ENCODE results near the gene NDP.

Gene NDP

DNA sequence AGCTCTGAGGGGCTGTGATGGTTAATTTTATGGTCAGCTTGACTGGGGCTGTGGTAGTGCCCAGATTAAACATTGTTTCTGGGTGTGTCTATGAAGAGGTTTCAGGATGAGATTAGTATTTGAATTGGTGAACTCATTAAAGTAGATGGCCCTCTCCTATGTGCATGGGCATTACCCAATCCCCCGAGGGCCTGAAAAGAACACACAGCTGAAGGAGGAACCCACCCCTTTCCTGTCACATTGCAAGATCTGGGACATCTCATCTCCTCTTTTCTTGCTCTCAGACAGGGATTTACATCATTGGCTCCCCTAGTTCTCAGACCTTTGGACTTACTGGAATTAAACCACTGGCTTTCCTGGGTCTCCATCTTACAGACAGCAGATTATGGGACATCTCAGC is 29.4 kb upstream of the NDP start:
- Histone ChIP-seq H3K4me3 (ENCODE audit: low read depth, low read length) (no peak overlapping the region), H3K9me3 (ENCODE audit: control insufficient read depth, insufficient read depth, low read depth, low read length) (0 out of 2 replicates have a peak, but pooled peaks cover 2% of the 10 kb centered on the region), H3K36me3 (ENCODE audit: control insufficient read depth in 2 of 2, insufficient read depth in 1 of 2, low read length in 2 of 2) (no peaks in the 10 kb centered on the region), H3K27ac (ENCODE audit: extremely low read depth, low read depth, low read length) (no peak overlapping the region), H3K4me1 (ENCODE audit: control insufficient read depth, insufficient read depth, low read length) (no peaks in the 10 kb centered on the region)
- ChIA-PET POLR2A (no interaction called here), CTCF (interaction anchor here (0.7 kb wide), 1 partner anchor 139 kb away, joined by 4 read pairs; no protein-coding TSS in a partner anchor)
- TF ChIP-seq, protein P1, sequence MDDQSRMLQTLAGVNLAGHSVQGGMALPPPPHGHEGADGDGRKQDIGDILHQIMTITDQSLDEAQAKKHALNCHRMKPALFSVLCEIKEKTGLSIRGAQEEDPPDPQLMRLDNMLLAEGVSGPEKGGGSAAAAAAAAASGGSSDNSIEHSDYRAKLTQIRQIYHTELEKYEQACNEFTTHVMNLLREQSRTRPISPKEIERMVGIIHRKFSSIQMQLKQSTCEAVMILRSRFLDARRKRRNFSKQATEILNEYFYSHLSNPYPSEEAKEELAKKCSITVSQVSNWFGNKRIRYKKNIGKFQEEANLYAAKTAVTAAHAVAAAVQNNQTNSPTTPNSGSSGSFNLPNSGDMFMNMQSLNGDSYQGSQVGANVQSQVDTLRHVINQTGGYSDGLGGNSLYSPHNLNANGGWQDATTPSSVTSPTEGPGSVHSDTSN (CRISPR knock-in tag; IDR thresholded peaks at IDR 0.05) = no peak
- TF ChIP-seq ZNF16 (tag by site-specific recombination; IDR thresholded peaks at IDR 0.05; ENCODE audit: low read depth) = no peak
- TF ChIP-seq ZNF785 (tag by site-specific recombination; IDR thresholded peaks at IDR 0.05) = no peak
- TF ChIP-seq, protein P2, sequence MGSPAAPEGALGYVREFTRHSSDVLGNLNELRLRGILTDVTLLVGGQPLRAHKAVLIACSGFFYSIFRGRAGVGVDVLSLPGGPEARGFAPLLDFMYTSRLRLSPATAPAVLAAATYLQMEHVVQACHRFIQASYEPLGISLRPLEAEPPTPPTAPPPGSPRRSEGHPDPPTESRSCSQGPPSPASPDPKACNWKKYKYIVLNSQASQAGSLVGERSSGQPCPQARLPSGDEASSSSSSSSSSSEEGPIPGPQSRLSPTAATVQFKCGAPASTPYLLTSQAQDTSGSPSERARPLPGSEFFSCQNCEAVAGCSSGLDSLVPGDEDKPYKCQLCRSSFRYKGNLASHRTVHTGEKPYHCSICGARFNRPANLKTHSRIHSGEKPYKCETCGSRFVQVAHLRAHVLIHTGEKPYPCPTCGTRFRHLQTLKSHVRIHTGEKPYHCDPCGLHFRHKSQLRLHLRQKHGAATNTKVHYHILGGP (tag by site-specific recombination; IDR thresholded peaks at IDR 0.05) = no peak
- no peak for TF ChIP-seq OSR2 (tag by site-specific recombination; IDR thresholded peaks at IDR 0.05)
- no peak for TF ChIP-seq ZNF132 (tag by site-specific recombination; IDR thresholded peaks at IDR 0.05; ENCODE audit: borderline replicate concordance)
- no peak for TF ChIP-seq TCF7L2 (IDR thresholded peaks at IDR 0.05; ENCODE audit: borderline replicate concordance, low read depth, low read length)
- TF ChIP-seq RBAK (tag by site-specific recombination; IDR thresholded peaks at IDR 0.05) = no peak
- TF ChIP-seq, protein P3, sequence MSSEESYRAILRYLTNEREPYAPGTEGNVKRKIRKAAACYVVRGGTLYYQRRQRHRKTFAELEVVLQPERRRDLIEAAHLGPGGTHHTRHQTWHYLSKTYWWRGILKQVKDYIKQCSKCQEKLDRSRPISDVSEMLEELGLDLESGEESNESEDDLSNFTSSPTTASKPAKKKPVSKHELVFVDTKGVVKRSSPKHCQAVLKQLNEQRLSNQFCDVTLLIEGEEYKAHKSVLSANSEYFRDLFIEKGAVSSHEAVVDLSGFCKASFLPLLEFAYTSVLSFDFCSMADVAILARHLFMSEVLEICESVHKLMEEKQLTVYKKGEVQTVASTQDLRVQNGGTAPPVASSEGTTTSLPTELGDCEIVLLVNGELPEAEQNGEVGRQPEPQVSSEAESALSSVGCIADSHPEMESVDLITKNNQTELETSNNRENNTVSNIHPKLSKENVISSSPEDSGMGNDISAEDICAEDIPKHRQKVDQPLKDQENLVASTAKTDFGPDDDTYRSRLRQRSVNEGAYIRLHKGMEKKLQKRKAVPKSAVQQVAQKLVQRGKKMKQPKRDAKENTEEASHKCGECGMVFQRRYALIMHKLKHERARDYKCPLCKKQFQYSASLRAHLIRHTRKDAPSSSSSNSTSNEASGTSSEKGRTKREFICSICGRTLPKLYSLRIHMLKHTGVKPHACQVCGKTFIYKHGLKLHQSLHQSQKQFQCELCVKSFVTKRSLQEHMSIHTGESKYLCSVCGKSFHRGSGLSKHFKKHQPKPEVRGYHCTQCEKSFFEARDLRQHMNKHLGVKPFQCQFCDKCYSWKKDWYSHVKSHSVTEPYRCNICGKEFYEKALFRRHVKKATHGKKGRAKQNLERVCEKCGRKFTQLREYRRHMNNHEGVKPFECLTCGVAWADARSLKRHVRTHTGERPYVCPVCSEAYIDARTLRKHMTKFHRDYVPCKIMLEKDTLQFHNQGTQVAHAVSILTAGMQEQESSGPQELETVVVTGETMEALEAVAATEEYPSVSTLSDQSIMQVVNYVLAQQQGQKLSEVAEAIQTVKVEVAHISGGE (tag by site-specific recombination; conservative IDR thresholded peaks at IDR 0.05; ENCODE audit: low read depth) = no peak
- no peak for TF ChIP-seq GFI1B (tag by site-specific recombination; IDR thresholded peaks at IDR 0.05)
- no peak for TF ChIP-seq ZNF354C (tag by site-specific recombination; IDR thresholded peaks at IDR 0.05; ENCODE audit: borderline replicate concordance, low read depth)
- TF ChIP-seq ZNF23 (tag by site-specific recombination; IDR thresholded peaks at IDR 0.05; ENCODE audit: borderline replicate concordance) = no peak
- TF ChIP-seq ZNF530 (tag by site-specific recombination; IDR thresholded peaks at IDR 0.05; ENCODE audit: low read depth) = no peak
- TF ChIP-seq, protein P4, sequence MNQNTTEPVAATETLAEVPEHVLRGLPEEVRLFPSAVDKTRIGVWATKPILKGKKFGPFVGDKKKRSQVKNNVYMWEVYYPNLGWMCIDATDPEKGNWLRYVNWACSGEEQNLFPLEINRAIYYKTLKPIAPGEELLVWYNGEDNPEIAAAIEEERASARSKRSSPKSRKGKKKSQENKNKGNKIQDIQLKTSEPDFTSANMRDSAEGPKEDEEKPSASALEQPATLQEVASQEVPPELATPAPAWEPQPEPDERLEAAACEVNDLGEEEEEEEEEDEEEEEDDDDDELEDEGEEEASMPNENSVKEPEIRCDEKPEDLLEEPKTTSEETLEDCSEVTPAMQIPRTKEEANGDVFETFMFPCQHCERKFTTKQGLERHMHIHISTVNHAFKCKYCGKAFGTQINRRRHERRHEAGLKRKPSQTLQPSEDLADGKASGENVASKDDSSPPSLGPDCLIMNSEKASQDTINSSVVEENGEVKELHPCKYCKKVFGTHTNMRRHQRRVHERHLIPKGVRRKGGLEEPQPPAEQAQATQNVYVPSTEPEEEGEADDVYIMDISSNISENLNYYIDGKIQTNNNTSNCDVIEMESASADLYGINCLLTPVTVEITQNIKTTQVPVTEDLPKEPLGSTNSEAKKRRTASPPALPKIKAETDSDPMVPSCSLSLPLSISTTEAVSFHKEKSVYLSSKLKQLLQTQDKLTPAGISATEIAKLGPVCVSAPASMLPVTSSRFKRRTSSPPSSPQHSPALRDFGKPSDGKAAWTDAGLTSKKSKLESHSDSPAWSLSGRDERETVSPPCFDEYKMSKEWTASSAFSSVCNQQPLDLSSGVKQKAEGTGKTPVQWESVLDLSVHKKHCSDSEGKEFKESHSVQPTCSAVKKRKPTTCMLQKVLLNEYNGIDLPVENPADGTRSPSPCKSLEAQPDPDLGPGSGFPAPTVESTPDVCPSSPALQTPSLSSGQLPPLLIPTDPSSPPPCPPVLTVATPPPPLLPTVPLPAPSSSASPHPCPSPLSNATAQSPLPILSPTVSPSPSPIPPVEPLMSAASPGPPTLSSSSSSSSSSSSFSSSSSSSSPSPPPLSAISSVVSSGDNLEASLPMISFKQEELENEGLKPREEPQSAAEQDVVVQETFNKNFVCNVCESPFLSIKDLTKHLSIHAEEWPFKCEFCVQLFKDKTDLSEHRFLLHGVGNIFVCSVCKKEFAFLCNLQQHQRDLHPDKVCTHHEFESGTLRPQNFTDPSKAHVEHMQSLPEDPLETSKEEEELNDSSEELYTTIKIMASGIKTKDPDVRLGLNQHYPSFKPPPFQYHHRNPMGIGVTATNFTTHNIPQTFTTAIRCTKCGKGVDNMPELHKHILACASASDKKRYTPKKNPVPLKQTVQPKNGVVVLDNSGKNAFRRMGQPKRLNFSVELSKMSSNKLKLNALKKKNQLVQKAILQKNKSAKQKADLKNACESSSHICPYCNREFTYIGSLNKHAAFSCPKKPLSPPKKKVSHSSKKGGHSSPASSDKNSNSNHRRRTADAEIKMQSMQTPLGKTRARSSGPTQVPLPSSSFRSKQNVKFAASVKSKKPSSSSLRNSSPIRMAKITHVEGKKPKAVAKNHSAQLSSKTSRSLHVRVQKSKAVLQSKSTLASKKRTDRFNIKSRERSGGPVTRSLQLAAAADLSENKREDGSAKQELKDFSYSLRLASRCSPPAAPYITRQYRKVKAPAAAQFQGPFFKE (tag by site-specific recombination; IDR thresholded peaks at IDR 0.05; ENCODE audit: borderline replicate concordance) = no peak
- no peak for TF ChIP-seq SP2 (tag by site-specific recombination; IDR thresholded peaks at IDR 0.05)
- TF ChIP-seq OVOL3 (tag by site-specific recombination; IDR thresholded peaks at IDR 0.05) = no peak
- no peak for TF ChIP-seq ZXDB (tag by site-specific recombination; IDR thresholded peaks at IDR 0.05)
- TF ChIP-seq PRDM1 (tag by site-specific recombination; IDR thresholded peaks at IDR 0.05) = no peak
- TF ChIP-seq ZNF776 (tag by site-specific recombination; IDR thresholded peaks at IDR 0.05; ENCODE audit: borderline replicate concordance) = no peak
